ENCODE measurements around the gene THAP8.

The THAP8 gene

GRCh38 chr19:36030264-36031148 is 23.6 kb downstream of the THAP8 start:
- DNase-seq (ENCODE audit: low read depth in 2 of 2), result no peak

GRCh38 chr19:36028313-36029041 is 25.6 kb downstream of the THAP8 start:
- DNase-seq (ENCODE audit: low read depth in 2 of 2), result no peak

GRCh38 chr19:36027696-36028095 is 26.4 kb downstream of the THAP8 start:
- no peak for DNase-seq (ENCODE audit: low read depth in 2 of 2)

- no peak for DNase-seq (ENCODE audit: low read depth in 2 of 2)
Observed at GRCh38 chr19:36026091-36026876, 27.8 kb downstream of the THAP8 start.

- no peak for DNase-seq (ENCODE audit: low read depth in 2 of 2)
Observed at GRCh38 chr19:36025541-36025940, 28.5 kb downstream of the THAP8 start.

- DNase-seq (ENCODE audit: low read depth in 2 of 2), result no peak
Observed at GRCh38 chr19:36023432-36023831, 30.7 kb downstream of the THAP8 start.

GRCh38 chr19:36019061-36019670 is 34.9 kb downstream of the THAP8 start:
- no peak for DNase-seq (ENCODE audit: low read depth in 2 of 2)

GRCh38 chr19:36014012-36014924 is 39.8 kb downstream of the THAP8 start, which contains the start of gene ALKBH6:
Gene ALKBH6 (minus strand): TSS chr19:36014213. CDS start chr19:36013397, 816 bp downstream.
- DNase-seq (ENCODE audit: low read depth in 2 of 2), result peak; percentile 99 to 100

GRCh38 chr19:36013280-36014011 is 40.6 kb downstream of the THAP8 start:
- no peak for DNase-seq (ENCODE audit: low read depth in 2 of 2)

GRCh38 chr19:36010402-36010801 is 43.7 kb downstream of the THAP8 start:
- no peak for DNase-seq (ENCODE audit: low read depth in 2 of 2)

GRCh38 chr19:36009633-36010379 is 44.3 kb downstream of the THAP8 start:
- DNase-seq (ENCODE audit: low read depth in 2 of 2), result no peak

- no peak for DNase-seq (ENCODE audit: low read depth in 2 of 2)
Observed at GRCh38 chr19:36009220-36009619, 44.9 kb downstream of the THAP8 start.

GRCh38 chr19:36008336-36008978 is 45.6 kb downstream of the THAP8 start, which contains the start of gene SYNE4:
Gene SYNE4 (minus strand): TSS chr19:36008813. CDS start chr19:36008681, 132 bp downstream.
- DNase-seq (ENCODE audit: low read depth in 2 of 2), result no peak

GRCh38 chr19:36006955-36007354 is 47.1 kb downstream of the THAP8 start:
- DNase-seq (ENCODE audit: low read depth in 2 of 2), result no peak

- no peak for DNase-seq (ENCODE audit: low read depth in 2 of 2)
Observed at GRCh38 chr19:36003284-36003683, 50.8 kb downstream of the THAP8 start.

- DNase-seq (ENCODE audit: low read depth in 2 of 2), result no peak
Observed at GRCh38 chr19:36001605-36002004, 52.5 kb downstream of the THAP8 start.

GRCh38 chr19:35996777-35997176 is 57.3 kb downstream of the THAP8 start:
- DNase-seq (ENCODE audit: low read depth in 2 of 2), result no peak
